HepG2 (cell line): Measurements from ENCODE around the gene ANKMY2.

Experiments
- BCL3 ChIP-seq: sonication (generic); formaldehyde crosslinking; IDR thresholded peaks from 2 replicates; pipeline ENCODE4 v1.5.1; 2020; ENCODE audit warnings: mild to moderate bottlenecking, missing genetic modification reagents, moderate library complexity
- CTCF ChIP-seq: sonication (generic); formaldehyde crosslinking; IDR thresholded peaks from 2 replicates; pipeline ENCODE4 v1.5.0; 2020; ENCODE audit warnings: mild to moderate bottlenecking, missing genetic modification reagents, moderate library complexity
- ETS1 ChIP-seq: sonication (generic); formaldehyde crosslinking; IDR thresholded peaks from 2 replicates; pipeline ENCODE4 v1.4.0; 2020; ENCODE audit warnings: missing genetic modification reagents
- FOXA3 ChIP-seq: IDR thresholded peaks from 2 replicates; pipeline ENCODE4 v1.6.1; 2016; ENCODE audit warnings: missing genetic modification reagents, missing compliant biosample characterization
- FOXM1 ChIP-seq: sonication (generic); formaldehyde crosslinking; IDR thresholded peaks from 2 replicates; pipeline ENCODE4 v1.5.0; 2020; ENCODE audit warnings: missing genetic modification reagents
- HDAC6 ChIP-seq: fragments of 200-600 bp; sonication (generic); IDR thresholded peaks from 2 replicates; pipeline ENCODE4 v1.7.0; 2017; ENCODE audit warnings: mild to moderate bottlenecking, antibody characterized with exemption, low read length, low read depth
- HNRNPLL ChIP-seq: fragments of 200-400 bp; formaldehyde crosslinking; IDR thresholded peaks from 2 replicates; pipeline ENCODE4 v1.6.1; 2017; ENCODE audit warnings: mild to moderate bottlenecking, low read depth, low read length; ENCODE audit not compliant: poor library complexity, severe bottlenecking
- NFYB ChIP-seq: sonication (generic); formaldehyde crosslinking; IDR thresholded peaks from 2 replicates; pipeline ENCODE4 v1.4.0; 2020; ENCODE audit warnings: missing genetic modification reagents
- U2AF2 ChIP-seq: fragments of 200-400 bp; formaldehyde crosslinking; IDR thresholded peaks from 2 replicates; pipeline ENCODE4 v1.6.1; 2017; ENCODE audit warnings: low read depth, mild to moderate bottlenecking, low read length
- ZFYVE20 ChIP-seq: sonication (generic); formaldehyde crosslinking; IDR thresholded peaks from 2 replicates; pipeline ENCODE4 v1.8.0; 2023; ENCODE audit warnings: low read depth, mild to moderate bottlenecking, moderate library complexity, missing genetic modification reagents, borderline replicate concordance

- TF ChIP-seq HDAC6: no peak
- no peak for TF ChIP-seq ZFYVE20 (CRISPR knock-in tag)
- no peak for TF ChIP-seq FOXA3 (CRISPR knock-in tag)
- no peak for TF ChIP-seq FOXM1 (CRISPR knock-in tag)
- no peak for TF ChIP-seq BCL3 (CRISPR knock-in tag)
- no peak for TF ChIP-seq NFYB (CRISPR knock-in tag)
- TF ChIP-seq CTCF: no peak
- TF ChIP-seq U2AF2: no peak
- TF ChIP-seq ETS1 (CRISPR knock-in tag): no peak
- no peak for TF ChIP-seq HNRNPLL
Observed at GRCh38 chr7:16670731-16671344, 25.3 kb upstream of the ANKMY2 start.
